Measurements from ENCODE around the gene IFT25.

- TF ChIP-seq CTCF (conservative IDR thresholded peaks at IDR 0.05; ENCODE audit: low read length): no peak
- no peak for TF ChIP-seq EZH2phosphoT487 (IDR thresholded peaks at IDR 0.05; ENCODE audit: borderline replicate concordance)
These were observed 2.8 kb upstream of the IFT25 start for GRCh38 chr1:53948291-53948690.
